Medulla oblongata (tissue), 1 donor: ENCODE results near the gene MROH2A.
"Not testable (repeated sequence)": the region's sequence is repeated elsewhere in the genome, so short reads cannot be mapped to it uniquely, and the experiment has no call there.

Experiments used
- DNase-seq: peaks from one replicate; pipeline ENCODE4 v3.0.0-alpha.2; 2015; ENCODE audit errors: extremely low spot score

The MROH2A gene, protein sequence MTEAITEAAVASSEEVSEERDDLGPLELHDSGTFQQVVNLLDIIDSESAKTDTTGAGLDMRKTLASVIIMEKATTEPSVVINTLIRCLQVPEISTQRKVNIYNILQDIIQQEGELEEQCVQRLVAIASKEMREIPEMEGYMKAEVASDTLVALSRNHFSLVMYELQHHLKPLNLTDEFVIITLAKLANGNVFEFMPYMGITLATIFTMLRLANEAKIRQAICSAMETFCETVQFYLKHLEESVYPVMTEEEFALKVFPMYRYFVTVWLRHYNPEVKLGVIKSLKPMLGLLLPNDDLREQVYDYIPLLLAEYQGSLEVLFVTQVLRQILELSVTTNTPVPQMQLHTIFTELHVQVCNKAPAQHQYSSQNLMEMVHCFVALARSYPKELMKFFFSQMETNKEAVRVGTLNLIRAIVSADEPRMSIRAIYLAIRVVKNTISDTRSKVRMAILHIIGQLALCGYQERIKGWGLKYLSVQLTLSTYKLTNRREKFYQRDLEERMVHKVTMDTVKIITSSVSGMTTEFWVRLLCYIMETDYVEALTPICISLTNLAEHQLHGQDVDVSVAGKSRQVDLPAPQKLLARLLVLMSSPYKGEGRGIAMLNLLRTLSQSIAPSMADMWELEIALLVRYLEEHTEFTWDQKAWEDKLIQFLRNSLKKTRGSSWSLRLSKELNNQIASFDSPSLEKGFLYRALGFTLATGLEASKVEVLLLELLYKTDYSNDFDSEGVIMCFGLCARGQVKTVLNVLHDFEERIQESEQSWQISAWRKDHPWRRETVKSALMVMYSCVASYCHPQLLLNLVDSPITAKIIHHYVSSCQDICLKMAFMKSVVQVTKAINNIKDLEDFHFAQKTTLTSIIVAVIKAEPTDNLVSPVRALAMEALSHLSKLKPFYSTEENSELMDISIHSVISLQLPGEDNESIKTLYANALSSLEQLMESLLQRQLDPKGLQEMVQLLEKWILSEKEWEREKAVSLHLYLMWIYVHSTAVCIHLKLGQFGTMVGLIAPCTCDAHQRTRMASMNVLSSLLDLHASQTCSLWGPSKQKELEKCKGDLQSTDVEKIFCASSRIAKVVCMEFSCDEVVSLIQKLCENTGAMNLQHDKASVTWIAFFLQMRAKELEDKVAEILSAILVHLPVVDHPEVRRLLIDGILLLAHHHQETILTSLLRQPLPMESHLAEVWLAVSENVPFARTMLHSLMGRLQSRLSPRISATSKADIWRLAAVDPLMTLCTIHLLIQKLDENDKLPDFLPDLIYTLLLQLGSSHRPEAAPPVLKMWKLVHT (N-terminal part only)

DNA sequence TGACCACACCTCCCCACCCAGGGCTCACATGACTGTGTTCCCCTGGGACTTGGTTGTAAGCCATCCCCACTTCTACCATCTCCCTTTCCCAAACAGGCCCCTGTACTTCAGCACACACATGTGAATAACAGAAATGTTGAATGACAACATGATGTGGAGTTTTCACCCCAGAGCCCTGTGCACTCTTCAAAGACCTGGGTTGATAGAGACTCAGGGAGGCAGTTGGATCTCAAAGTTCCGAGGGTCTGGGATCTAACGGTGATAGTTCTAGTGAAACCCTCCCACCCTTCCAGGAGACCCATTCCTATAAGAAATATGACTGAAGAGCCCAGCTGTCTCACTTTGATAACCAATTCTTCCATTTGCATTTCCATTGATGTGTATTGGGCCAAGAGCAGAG, at the start of gene MROH2A:
Gene MROH2A, plus strand, starts transcription at position 301 of the 400 bp plus-strand sequence. CDS start 1,029 bp downstream, outside the sequence.
- DNase-seq = no peak

DNA sequence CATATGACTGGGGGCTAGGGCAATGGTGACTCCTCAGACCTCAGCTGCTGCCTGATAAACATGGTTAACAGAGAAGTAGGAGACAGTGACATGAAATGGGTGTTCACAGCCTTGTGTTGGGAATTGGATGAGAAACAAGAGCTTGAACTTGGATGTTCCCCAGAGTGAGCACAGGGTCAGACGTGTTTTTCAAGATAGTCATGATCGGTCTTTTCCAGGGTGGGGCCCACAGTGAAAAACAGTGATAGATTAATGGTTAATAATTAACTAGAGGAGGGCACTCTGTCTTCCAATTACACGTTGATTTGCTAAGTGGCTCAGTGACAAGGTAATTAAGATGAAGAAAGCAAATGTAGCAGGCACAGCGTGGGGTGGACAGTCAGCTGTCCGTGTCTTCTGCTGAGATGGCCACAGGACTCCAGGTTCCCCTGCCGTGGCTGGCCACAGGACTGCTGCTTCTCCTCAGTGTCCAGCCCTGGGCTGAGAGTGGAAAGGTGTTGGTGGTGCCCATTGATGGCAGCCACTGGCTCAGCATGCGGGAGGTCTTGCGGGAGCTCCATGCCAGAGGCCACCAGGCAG, 49.3 kb upstream of the MROH2A start, which contains the start of gene UGT1A3:
Gene UGT1A3, plus strand, starts transcription at position 320 of the 579 bp plus-strand sequence. Its CDS starts 85 bp downstream, at position 405.
- DNase-seq = no peak

DNA sequence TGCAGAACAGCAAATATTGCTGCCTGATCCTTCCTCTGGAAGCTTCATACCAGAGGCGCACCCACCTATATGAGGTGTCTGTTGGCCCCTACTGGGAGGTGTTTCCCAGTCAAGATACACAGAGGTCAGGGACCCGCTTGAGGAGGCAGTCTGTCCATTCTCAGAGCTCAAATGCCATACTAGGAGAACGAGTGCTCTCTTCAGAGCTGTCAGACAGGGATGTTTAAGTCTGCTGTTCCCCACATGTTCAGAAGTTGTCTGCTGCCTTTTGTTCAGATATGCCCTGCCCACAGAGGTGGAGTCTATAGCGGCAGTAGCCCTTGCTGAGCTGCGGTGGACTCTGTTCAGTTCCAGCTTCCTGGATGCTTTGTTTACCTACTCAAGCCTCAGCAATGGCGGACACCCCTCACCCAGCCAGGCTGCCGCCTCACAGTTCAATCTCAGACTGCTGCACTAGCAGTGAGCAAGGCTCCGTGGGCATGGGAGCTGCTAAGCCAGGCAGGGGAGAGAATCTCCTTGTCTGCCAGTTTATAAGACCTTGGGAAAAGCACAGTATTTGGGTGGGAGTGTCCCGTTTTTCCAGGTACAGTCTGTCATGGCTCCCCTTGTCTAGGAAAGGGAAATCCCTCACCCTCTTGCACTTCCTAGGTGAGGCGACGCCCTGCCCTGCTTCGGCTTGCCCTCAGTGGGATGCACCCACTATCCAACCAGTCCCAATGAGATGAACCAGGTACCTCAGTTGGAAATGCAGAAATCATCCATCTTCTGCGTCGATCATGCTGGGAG, 41.1 kb upstream of the MROH2A start:
- not testable (repeated sequence) for DNase-seq

GRCh38 chr2:233740870-233741269, 37.3 kb upstream of the MROH2A start:
- no peak for DNase-seq

GRCh38 chr2:233743464-233744259, 34.5 kb upstream of the MROH2A start:
- DNase-seq = no peak

- no peak for DNase-seq
Measured at GRCh38 chr2:233745073-233745755, 32.9 kb upstream of the MROH2A start.

GRCh38 chr2:233745838-233746237, 32.3 kb upstream of the MROH2A start:
- not testable (repeated sequence) for DNase-seq

GRCh38 chr2:233746475-233747282, 31.5 kb upstream of the MROH2A start:
- DNase-seq = no peak

- DNase-seq = no peak
Measured at GRCh38 chr2:233747283-233747544, 30.9 kb upstream of the MROH2A start.

DNA sequence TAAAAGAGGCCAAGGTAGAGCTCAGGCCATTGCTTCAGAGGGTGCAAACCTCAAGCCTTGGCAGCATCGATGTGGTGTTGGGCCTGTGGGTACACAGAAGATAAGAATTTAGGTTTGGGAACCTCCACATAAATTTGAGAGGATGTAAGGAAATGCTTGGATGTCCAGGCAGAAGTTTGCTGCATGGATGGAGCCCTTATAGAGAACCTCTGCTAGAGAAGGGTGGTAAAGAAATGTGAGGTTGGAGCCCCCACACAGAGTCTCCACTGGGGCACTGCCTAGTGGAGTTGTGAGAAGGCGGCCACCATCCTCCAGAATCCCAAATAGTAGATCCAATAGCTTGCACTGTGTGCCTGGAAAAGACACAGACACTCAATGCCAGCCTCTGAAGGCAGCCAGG, 27.4 kb upstream of the MROH2A start:
- DNase-seq = not testable (repeated sequence)

- not testable (repeated sequence) for DNase-seq
Measured at GRCh38 chr2:233751212-233752009, 26.7 kb upstream of the MROH2A start.

- DNase-seq = no peak
Measured at GRCh38 chr2:233754872-233755611, 23.1 kb upstream of the MROH2A start.

DNA sequence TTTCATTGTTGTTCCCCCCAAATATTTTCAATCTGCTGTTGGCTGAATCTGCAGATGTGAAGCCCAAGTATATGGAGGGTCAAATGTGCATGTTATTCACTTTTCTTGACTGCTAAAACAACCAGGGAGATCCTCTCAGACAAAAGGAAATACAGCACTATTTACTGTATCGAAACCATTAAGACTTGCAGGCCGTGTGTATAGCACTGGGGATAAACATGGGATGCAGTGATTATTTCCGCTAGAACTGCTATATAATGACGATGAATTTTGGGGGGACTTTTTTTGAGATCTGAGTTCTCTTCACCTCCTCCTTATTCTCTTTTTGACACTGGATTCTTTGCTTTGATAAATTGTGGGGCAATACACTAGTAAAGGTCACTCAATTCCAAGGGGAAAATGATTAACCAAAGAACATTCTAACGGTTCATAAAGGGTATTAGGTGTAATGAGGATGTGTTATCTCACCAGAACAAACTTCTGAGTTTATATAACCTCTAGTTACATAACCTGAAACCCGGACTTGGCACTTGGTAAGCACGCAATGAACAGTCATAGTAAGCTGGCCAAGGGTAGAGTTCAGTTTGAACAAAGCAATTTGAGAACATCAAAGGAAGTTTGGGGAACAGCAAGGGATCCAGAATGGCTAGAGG, 21.6 kb upstream of the MROH2A start:
- no peak for DNase-seq

DNA sequence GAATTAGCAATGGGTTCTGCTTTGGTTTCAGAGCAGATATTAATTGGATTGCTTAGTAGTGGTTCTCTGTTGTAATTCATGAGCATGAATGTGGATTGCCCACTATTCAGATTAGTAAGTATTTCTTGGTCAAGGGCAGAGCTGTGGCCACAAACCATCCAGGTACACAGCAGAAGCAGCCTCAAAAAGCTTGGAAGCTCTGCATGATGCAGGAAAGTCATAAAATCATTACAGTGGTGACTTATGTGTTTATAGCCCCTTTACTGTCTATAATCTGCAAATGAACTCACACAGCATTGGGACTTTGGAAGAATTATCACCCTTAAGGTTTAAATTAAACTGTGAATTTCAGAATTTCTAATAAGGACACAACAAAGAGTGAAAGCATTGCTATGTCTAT, 20.0 kb upstream of the MROH2A start:
- no peak for DNase-seq

DNA sequence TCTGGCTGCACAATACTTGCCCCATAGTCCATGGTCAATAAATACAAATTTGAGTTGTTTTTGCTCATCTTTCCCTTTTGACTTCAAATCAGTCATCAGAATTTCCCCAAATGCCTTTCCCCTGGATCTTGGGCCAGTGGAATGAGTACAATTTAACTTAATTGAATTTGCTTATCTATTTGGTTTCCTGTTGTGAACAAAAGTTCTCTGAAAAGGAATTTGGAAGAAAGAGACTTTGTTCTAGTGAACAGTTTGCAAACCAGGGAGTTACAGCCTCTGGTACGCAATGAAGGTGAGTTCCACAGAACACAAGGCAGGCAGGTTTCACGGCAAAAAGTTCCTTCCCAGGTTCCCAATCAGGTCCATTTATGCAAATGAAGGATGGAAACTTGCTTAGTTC, 19.3 kb upstream of the MROH2A start:
- no peak for DNase-seq

DNA sequence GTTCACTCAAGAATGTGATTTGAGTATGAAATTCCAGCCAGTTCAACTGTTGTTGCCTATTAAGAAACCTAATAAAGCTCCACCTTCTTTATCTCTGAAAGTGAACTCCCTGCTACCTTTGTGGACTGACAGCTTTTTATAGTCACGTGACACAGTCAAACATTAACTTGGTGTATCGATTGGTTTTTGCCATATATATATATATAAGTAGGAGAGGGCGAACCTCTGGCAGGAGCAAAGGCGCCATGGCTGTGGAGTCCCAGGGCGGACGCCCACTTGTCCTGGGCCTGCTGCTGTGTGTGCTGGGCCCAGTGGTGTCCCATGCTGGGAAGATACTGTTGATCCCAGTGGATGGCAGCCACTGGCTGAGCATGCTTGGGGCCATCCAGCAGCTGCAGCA, 18.1 kb upstream of the MROH2A start, which contains the start of gene UGT1A1:
Gene UGT1A1, plus strand, starts transcription at position 228 of the 400 bp plus-strand sequence. Its CDS starts 18 bp downstream, at position 246.
- no peak for DNase-seq
